ENCODE data around the gene PCBD2. TPM values are rescaled to one million over a fixed set of nuclear protein-coding genes. Genes with fewer than 3 reads are reported as not detected.
"Not testable (repeated sequence)": the region's sequence is repeated elsewhere in the genome, so short reads cannot be mapped to it uniquely, and the experiment has no call there.

The PCBD2 gene
- total and polyA plus RNA-seq, 2 donors (not counting 1 experiment from before 2014, with no cell fraction given), result 3.8 to 5.4 TPM

- H3K4me1 ChIP-seq (ENCODE audit: control insufficient read depth, extremely low read depth, insufficient read depth, low read length), result no peaks in the 10 kb centered on the region
- no peak overlapping the region for H2AFZ ChIP-seq (ENCODE audit: low read length)
- no peak overlapping the region for H3K27ac ChIP-seq (ENCODE audit: insufficient read depth, low read length)
- no peak overlapping the region for H3K9ac ChIP-seq (ENCODE audit: insufficient read depth, low read length)
- no peaks in the 10 kb centered on the region for H3K36me3 ChIP-seq (ENCODE audit: control insufficient read depth, insufficient read depth, low read length)
- H3K9me3 ChIP-seq (ENCODE audit: control insufficient read depth, insufficient read depth, low read depth, low read length), result no peaks in the 10 kb centered on the region
- no peaks in the 10 kb centered on the region for H4K20me1 ChIP-seq (ENCODE audit: control insufficient read depth, extremely low read depth, insufficient read depth, low read length)
- no peak for DNase-seq (ENCODE audit: low read depth in 2 of 2)
- no peak overlapping the region for H3K4me2 ChIP-seq (ENCODE audit: extremely low read depth, insufficient read depth, low read length)
- no peaks in the 10 kb centered on the region for H3K79me2 ChIP-seq (ENCODE audit: control insufficient read depth, insufficient read depth, low read length)
- TF ChIP-seq EZH2 (IDR thresholded peaks at IDR 0.05; ENCODE audit: low read length, missing control alignments) (no peak), CTCF (conservative IDR thresholded peaks at IDR 0.05 in 1 of 2, IDR thresholded peaks at IDR 0.05 in 1 of 2; ENCODE audit: low read depth in 1 of 2, low read length in 2 of 2) (no peak)
- no peak overlapping the region for H3K4me3 ChIP-seq (replicated peaks in 1 of 4; ENCODE audit: control extremely low read depth in 1 of 4, insufficient read depth in 1 of 4, low read depth in 3 of 4, low read length in 4 of 4)
- H3K27me3 ChIP-seq (ENCODE audit: control insufficient read depth, insufficient read depth, low read length), result no peaks in the 10 kb centered on the region
These were observed 91.0 kb downstream of the PCBD2 start for GRCh38 chr5:134995850-134996402.

GRCh38 chr5:134997015-134997414 is 92.1 kb downstream of the PCBD2 start:
- Histone ChIP-seq H3K79me2 (ENCODE audit: control insufficient read depth, insufficient read depth, low read length) (no peaks in the 10 kb centered on the region), H3K27me3 (ENCODE audit: control insufficient read depth, insufficient read depth, low read length) (no peaks in the 10 kb centered on the region), H3K4me1 (ENCODE audit: control insufficient read depth, extremely low read depth, insufficient read depth, low read length) (no peaks in the 10 kb centered on the region), H2AFZ (ENCODE audit: low read length) (no peak overlapping the region), H3K4me3 (replicated peaks in 1 of 4; ENCODE audit: control extremely low read depth in 1 of 4, insufficient read depth in 1 of 4, low read depth in 3 of 4, low read length in 4 of 4) (no peak overlapping the region), H3K4me2 (ENCODE audit: extremely low read depth, insufficient read depth, low read length) (no peak overlapping the region), H3K27ac (ENCODE audit: insufficient read depth, low read length) (no peak overlapping the region), H3K9ac (ENCODE audit: insufficient read depth, low read length) (no peak overlapping the region), H3K36me3 (ENCODE audit: control insufficient read depth, insufficient read depth, low read length) (no peaks in the 10 kb centered on the region), H4K20me1 (ENCODE audit: control insufficient read depth, extremely low read depth, insufficient read depth, low read length) (no peaks in the 10 kb centered on the region), H3K9me3 (ENCODE audit: control insufficient read depth, insufficient read depth, low read depth, low read length) (no peaks in the 10 kb centered on the region)
- TF ChIP-seq EZH2 (IDR thresholded peaks at IDR 0.05; ENCODE audit: low read length, missing control alignments) (no peak), CTCF (conservative IDR thresholded peaks at IDR 0.05 in 1 of 2, IDR thresholded peaks at IDR 0.05 in 1 of 2; ENCODE audit: low read depth in 1 of 2, low read length in 2 of 2) (no peak)
- DNase-seq (ENCODE audit: low read depth in 2 of 2), result no peak

DNA sequence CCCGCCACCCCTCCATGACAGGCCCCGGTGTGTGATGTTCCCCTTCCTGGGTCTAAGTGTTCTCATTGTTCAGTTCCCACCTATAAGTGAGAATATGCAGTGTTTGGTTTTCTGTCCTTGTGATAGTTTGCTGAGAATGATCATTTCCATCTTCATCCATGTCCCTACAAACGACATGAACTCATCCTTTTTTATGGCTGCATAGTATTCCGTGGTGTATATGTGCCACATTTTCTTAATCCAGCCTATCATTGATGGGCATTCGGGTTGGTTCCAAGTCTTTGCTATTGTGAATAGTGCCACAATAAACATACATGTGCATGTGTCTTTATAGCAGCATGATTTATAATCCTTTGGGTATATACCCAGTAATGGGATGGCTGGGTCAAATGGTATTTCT is 93.1 kb downstream of the PCBD2 start:
- H2AFZ ChIP-seq (ENCODE audit: low read length); H3K4me2 ChIP-seq (ENCODE audit: extremely low read depth, insufficient read depth, low read length); H3K4me3 ChIP-seq (replicated peaks in 1 of 4; ENCODE audit: control extremely low read depth in 1 of 4, insufficient read depth in 1 of 4, low read depth in 3 of 4, low read length in 4 of 4); H3K4me1 ChIP-seq (ENCODE audit: control insufficient read depth, extremely low read depth, insufficient read depth, low read length); H3K9me3 ChIP-seq (ENCODE audit: control insufficient read depth, insufficient read depth, low read depth, low read length); H3K27me3 ChIP-seq (ENCODE audit: control insufficient read depth, insufficient read depth, low read length); DNase-seq (ENCODE audit: low read depth in 2 of 2); H3K27ac ChIP-seq (ENCODE audit: insufficient read depth, low read length); H3K36me3 ChIP-seq (ENCODE audit: control insufficient read depth, insufficient read depth, low read length); H3K79me2 ChIP-seq (ENCODE audit: control insufficient read depth, insufficient read depth, low read length); H4K20me1 ChIP-seq (ENCODE audit: control insufficient read depth, extremely low read depth, insufficient read depth, low read length); H3K9ac ChIP-seq (ENCODE audit: insufficient read depth, low read length): not testable (repeated sequence)

All from fibroblast of lung (primary cell).